Measurements from ENCODE around the gene TRIM15. TPM values are rescaled to one million over a fixed set of nuclear protein-coding genes. Genes with fewer than 3 reads are reported as not detected.
"Not testable (repeated sequence)": the region's sequence is repeated elsewhere in the genome, so short reads cannot be mapped to it uniquely, and the experiment has no call there.

Gene TRIM15
- polyA plus RNA-seq, 1 donor, result not detected

- no peak for DNase-seq (ENCODE audit: low read depth)
These were observed 35.1 kb downstream of the TRIM15 start for GRCh38 chr6:30198166-30199084.

DNA sequence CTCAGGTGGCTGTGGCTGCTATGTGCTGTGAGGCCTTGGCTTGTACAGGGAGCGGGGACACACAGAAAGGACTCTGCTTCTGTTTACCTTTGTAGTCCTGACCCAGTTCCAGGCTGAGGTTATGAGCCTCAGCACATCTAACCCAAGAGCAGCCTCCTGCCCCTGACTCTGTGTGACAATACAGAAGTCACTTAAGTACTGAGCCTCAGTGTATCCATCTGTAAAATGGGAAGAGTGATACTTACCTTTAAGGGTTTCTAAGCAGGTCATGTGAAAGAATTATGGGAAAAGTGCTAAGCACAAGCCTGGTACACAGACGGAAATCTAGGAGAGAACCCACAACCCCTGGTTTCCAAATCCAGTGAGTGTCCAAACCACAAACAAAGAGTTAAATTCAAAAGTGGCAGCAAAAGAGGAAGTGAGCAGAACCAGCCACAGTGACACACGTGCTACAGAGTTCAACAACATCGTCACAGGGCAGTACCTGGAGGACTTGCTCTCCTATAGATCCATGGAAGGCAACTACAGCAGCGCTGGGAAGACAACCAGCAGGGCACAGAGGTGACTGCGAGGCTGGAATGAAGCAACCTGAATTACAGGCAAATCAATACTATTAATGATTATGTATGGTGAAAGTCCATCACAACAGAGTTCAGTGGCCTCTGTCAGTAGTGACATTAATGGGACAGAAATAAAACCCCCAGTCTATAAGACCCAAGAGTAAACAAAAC lies 37.4 kb downstream of the TRIM15 start:
- DNase-seq (ENCODE audit: low read depth), result no peak

DNA sequence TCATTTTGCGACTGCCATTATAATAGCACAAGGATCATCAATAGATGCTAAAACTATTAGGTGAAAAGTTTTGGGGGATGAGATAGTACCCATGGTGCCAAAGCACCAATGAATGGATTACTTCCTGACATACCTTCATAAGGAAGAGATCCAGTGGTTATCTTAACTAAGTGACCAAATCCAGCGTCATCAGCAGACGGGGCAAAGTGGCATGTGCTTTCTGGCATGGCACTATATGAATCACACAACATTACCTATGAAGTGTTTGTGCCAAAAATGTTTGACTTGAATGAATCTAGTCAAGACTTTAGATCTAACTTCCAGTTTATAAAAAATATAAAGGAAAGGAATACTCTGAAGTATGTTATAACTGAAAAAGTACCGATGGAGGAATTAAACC lies 39.0 kb downstream of the TRIM15 start:
- DNase-seq (ENCODE audit: low read depth), result no peak

- DNase-seq (ENCODE audit: low read depth), result no peak
These were observed 40.8 kb downstream of the TRIM15 start for GRCh38 chr6:30204116-30204515.

DNA sequence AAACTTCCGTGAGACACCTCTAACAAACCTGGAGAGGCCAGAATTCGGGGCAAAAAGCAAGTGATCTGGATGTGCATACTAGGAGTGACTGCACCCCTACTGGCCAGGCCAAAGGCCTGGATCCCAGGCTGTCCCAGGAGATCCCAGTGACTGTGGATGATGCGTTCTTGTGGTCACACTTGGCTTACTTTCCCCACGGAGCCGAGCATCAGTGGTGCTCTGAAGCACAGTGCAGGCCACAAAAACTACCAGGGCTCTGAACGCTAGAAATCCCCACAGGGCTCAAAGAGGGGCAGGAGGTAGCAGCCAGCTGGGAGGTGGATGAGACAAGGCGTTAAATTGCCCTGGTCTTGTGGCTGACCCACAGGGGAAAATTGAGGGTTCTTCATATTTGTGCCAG lies 42.8 kb downstream of the TRIM15 start:
- DNase-seq (ENCODE audit: low read depth), result no peak

- no peak for DNase-seq (ENCODE audit: low read depth)
These were observed 43.7 kb downstream of the TRIM15 start for GRCh38 chr6:30206799-30207618.

- no peak for DNase-seq (ENCODE audit: low read depth)
These were observed 44.4 kb downstream of the TRIM15 start for GRCh38 chr6:30207619-30208295.

DNA sequence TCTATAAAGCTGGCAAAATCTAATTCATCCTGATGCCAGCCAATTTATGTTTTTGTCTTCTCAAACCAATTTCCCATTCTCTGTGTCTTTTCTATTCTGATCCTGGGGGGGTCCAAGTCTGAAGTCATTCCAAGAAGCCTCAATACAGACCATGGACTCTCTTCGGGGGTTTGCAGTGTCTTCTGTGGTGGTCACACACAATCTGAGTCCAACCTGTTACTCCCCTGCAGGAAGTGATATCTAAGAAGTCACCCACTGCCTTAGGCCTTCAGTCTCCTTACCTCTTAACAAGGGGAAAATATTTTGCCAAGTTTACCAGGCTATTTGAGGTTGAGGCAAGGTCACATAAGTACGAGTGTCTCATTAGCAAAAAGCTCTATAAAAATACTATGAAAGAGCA lies 48.0 kb downstream of the TRIM15 start:
- no peak for DNase-seq (ENCODE audit: low read depth)

DNA sequence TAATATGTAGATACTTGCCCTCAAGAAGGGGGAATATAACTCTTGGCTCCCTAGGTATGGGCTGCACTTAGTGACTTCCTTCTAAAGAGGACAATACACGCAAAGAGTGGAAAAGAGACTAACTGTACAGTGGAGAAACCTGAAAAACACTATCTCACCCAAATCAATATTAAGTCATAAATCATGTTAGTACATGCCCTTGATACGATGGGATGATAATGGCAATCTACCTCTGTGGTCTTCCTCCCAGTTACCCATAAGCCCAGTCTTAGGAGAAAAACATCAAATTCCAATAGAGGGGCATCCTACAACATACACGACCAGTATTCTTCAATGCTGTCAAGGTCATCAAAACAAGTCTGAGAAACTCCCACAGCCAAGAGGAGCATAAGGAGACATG lies 48.6 kb downstream of the TRIM15 start:
- no peak for DNase-seq (ENCODE audit: low read depth)

DNA sequence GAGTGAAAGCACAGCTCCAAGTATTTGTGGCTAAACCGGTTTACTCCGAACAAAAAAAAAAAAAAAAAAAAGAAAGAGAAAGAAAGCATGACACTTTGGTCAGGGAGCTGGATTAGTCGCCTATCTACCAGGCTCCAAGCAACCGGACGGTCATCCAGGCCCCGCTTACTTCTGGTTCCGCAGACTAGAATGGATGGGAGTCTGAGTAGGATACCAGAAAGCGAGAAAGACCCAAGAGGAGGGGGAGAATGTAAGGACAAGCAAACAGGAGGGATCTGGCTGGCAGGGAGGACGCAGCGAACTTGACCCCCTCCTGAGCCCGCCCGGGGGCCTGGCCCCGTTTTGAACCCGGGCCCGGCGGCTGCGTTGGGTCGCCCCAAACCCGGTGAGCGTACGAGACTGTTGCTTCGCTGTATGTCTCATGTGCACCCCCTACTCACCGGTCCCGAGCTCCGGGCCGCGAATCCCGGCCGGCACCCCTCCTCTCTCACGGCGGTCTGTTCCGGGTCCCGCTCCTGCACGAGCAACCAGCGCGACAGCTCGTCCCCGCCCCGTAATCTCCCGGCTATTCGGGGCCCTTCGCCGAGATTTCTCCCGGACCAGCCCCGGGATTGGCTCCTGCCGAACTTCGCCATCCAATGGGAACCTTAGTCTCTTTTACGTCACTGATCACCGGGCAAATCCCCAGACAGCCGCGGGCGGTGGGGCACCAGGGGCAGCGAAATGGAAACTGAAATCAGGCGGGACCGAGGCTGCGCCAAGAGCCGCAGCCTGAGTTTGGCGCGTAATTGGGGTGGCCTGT lies 49.7 kb downstream of the TRIM15 start, which contains the start of gene TRIM26:
TRIM26 (minus strand) TSS at position 542 of the 802 bp plus-strand sequence. CDS start 14,303 bp downstream, outside the sequence.
- DNase-seq (ENCODE audit: low read depth), result peak; percentile 93

DNA sequence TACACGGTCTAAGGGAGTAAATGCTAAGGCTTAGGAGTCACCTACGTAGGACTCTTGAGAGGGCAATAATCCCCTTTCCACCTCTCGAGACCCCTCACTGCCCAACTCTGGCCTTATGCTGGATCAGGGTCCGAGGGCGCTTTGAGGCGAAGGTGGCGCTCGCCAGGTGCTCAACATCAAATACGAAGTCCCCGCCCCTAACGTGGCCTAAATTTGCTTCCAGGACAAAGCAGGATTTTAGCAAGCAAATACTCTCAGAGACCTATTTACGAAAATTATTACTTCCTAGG lies 50.3 kb downstream of the TRIM15 start:
- no peak for DNase-seq (ENCODE audit: low read depth)

- no peak for DNase-seq (ENCODE audit: low read depth)
These were observed 50.8 kb downstream of the TRIM15 start for GRCh38 chr6:30213957-30214656.

- no peak for DNase-seq (ENCODE audit: low read depth)
These were observed 51.3 kb downstream of the TRIM15 start for GRCh38 chr6:30214657-30214982.

GRCh38 chr6:30216096-30216495 lies 52.8 kb downstream of the TRIM15 start:
- no peak for DNase-seq (ENCODE audit: low read depth)

DNA sequence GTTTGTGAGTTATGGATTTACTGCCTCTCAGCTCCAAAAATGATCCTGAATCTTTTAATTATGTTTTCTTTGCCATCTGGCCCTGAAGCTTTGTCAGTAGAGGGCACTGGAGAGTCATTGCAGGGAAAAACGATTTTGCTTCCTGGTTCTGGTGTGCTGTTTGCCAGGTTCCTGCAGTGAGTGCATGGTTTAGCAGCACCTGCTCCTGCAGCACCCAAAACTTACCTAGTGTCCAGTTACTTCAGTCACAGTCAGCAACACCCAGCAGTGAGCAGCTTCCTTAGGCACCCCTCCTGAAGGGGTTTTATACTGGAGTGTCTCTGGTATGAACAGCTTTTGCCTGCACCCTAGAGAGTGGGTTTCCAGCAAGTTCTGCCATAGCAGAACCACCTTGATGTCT lies 55.9 kb downstream of the TRIM15 start:
- no peak for DNase-seq (ENCODE audit: low read depth)

DNA sequence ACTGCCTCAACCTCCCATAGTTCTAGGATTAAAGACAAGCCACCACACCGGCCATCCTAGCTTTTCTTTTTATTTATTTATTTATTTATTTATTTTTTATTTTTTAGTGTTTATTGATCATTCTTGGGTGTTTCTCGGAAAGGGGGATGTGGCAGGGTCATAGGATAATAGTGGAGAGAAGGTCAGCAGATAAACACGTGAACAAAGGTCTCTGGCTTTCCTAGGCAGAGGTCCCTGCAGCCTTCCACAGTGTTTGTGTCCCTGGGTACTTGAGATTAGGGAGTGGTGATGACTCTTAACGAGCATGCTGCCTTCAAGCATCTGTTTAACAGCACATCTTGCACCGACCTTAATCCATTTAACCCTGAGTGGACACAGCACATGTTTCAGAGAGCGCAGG lies 58.0 kb downstream of the TRIM15 start:
- not testable (repeated sequence) for DNase-seq (ENCODE audit: low read depth)

- DNase-seq (ENCODE audit: low read depth), result not testable (repeated sequence)
These were observed 58.6 kb downstream of the TRIM15 start for GRCh38 chr6:30221956-30222355.
